OCI-LY3 (cell line): ENCODE results near the gene SGSM2.

Source experiments
- H2AFZ ChIP-seq: fragments of 200-600, 300-600 bp; shearing (Covaris generic); 2 replicates; pipeline ENCODE4 v1.6.0; 2014; ENCODE audit warnings: antibody characterized with exemption, low read depth, low read length
- H3K27ac ChIP-seq: fragments of 200-600, 300-600 bp; sonication (generic); 2 replicates; pipeline ENCODE4 v1.5.1; 2014; ENCODE audit warnings: mild to moderate bottlenecking, low read length, moderate library complexity, mixed read lengths
- H3K27me3 ChIP-seq: fragments of 200-600, 300-600 bp; sonication (generic); 2 replicates; pipeline ENCODE4 v1.6.1; 2014; ENCODE audit warnings: low read depth, low read length, mixed read lengths
- H3K36me3 ChIP-seq: fragments of 200-600, 300-600 bp; sonication (generic); replicated peaks from 2 replicates; pipeline ENCODE3; 2014; ENCODE audit warnings: low read depth, low read length, mixed read lengths
- H3K4me1 ChIP-seq: fragments of 300-600, 200-600 bp; sonication (generic); 2 replicates; pipeline ENCODE4 v1.6.1; 2014; ENCODE audit warnings: low read length, mixed read lengths
- H3K4me2 ChIP-seq: fragments of 200-600, 300-600 bp; sonication (generic); 2 replicates; pipeline ENCODE4 v1.6.1; 2014; ENCODE audit warnings: low read length, mixed read lengths
- H3K4me3 ChIP-seq: fragments of 300-600, 200-600 bp; sonication (generic); 2 replicates; pipeline ENCODE4 v1.5.1; 2014; ENCODE audit warnings: antibody characterized with exemption, mild to moderate bottlenecking, low read length, moderate library complexity
- H3K79me2 ChIP-seq: fragments of 300-600, 200-600 bp; shearing (Covaris generic); 2 replicates; pipeline ENCODE4 v1.6.1; 2014; ENCODE audit warnings: mild to moderate bottlenecking, low read length, mixed read lengths
- H3K9ac ChIP-seq: fragments of 300-600, 200-600 bp; shearing (Covaris generic); 2 replicates; pipeline ENCODE4 v1.6.0; 2014; ENCODE audit warnings: mild to moderate bottlenecking, low read length, moderate library complexity
- H3K9me3 ChIP-seq: fragments of 200-600, 300-600 bp; shearing (Covaris generic); 2 replicates; pipeline ENCODE4 v1.6.1; 2014; ENCODE audit warnings: low read length, mixed read lengths; ENCODE audit not compliant: insufficient read depth
- H4K20me1 ChIP-seq: fragments of 200-600, 300-600 bp; sonication (generic); 2 replicates; pipeline ENCODE4 v1.6.1; 2016; ENCODE audit warnings: low read length, mixed read lengths; ENCODE audit not compliant: insufficient read depth
- CTCF ChIP-seq: fragments of 200-600, 300-600 bp; sonication (generic); IDR thresholded peaks from 2 replicates; pipeline ENCODE4 v1.5.1; 2014; ENCODE audit warnings: antibody characterized with exemption, low read length, low read depth
- EZH2phosphoT487 ChIP-seq: fragments of 200-600 bp; shearing (Covaris generic); IDR thresholded peaks from 2 replicates; pipeline ENCODE4 v1.6.1; 2018; ENCODE audit warnings: antibody characterized with exemption, mixed run types, low read depth

SGSM2 gene

DNA sequence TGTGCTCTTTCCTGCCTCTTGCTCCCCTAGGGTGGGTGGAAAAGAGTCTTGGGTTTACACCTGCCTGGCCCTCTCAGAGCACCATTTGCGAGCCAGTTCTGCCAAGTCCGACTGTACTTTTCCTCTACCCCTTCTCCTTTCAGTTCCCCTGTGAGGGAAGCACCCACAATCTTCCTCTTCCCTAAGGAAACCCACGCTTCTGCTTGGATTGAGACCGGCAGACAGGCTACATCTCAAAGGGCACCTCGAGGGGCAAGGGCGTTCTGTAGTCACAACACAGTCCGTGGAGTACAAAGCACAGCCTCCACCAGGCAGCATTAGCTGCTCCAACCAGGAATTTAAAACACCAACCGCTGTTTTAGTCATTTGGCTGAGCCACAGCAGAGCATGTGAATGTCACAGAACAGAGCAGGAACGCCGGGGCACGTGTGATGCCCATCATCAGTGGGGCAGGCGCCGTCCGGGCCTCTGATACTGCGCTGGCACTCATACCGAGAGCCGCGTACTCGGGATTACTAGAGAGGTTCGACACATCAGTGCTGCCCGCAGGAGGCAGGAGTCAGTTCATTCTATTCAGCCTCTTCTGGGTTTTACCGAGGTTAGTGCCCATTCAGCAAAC is 77.3 kb downstream of the SGSM2 start:
- no peaks in the 10 kb centered on the region for H3K27me3 ChIP-seq
- no peaks in the 10 kb centered on the region for H3K9me3 ChIP-seq
- H4K20me1 ChIP-seq = no peaks in the 10 kb centered on the region
- no peak overlapping the region for H3K4me2 ChIP-seq
- no peak overlapping the region for H3K4me3 ChIP-seq
- no peak overlapping the region for H3K9ac ChIP-seq
- no peak overlapping the region for H2AFZ ChIP-seq
- H3K4me1 ChIP-seq = no peaks in the 10 kb centered on the region
- TF ChIP-seq CTCF (no peak), EZH2phosphoT487 (no peak)
- H3K36me3 ChIP-seq = peaks cover 16% of the 10 kb centered on the region
- no peaks in the 10 kb centered on the region for H3K79me2 ChIP-seq
- no peak overlapping the region for H3K27ac ChIP-seq

DNA sequence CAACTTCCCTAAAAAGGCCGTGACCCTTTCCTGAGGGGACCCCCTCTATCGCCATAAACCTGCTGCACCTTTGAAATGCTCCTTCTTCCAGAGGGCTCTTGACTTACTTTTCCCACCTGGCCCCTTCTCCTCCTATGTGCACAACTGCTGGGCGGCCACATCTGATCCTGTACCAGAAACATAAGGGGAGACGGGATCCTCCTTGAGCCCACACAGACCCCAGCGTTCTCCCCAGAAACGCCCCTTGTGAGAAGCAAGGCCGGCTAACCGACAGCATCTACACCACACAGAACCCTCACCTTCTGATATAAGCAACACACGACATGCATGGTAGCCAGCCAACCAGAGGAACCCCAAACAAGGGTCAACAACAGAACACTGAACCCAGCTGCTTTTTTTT is 77.8 kb downstream of the SGSM2 start:
- H3K4me2 ChIP-seq = no peak overlapping the region
- H3K9me3 ChIP-seq = no peaks in the 10 kb centered on the region
- H3K4me1 ChIP-seq = no peaks in the 10 kb centered on the region
- H3K36me3 ChIP-seq = peaks cover 21% of the 10 kb centered on the region
- TF ChIP-seq CTCF (no peak), EZH2phosphoT487 (no peak)
- no peaks in the 10 kb centered on the region for H3K79me2 ChIP-seq
- H3K9ac ChIP-seq = no peak overlapping the region
- H3K27ac ChIP-seq = no peak overlapping the region
- no peak overlapping the region for H2AFZ ChIP-seq
- no peaks in the 10 kb centered on the region for H3K27me3 ChIP-seq
- H4K20me1 ChIP-seq = no peaks in the 10 kb centered on the region
- no peak overlapping the region for H3K4me3 ChIP-seq

DNA sequence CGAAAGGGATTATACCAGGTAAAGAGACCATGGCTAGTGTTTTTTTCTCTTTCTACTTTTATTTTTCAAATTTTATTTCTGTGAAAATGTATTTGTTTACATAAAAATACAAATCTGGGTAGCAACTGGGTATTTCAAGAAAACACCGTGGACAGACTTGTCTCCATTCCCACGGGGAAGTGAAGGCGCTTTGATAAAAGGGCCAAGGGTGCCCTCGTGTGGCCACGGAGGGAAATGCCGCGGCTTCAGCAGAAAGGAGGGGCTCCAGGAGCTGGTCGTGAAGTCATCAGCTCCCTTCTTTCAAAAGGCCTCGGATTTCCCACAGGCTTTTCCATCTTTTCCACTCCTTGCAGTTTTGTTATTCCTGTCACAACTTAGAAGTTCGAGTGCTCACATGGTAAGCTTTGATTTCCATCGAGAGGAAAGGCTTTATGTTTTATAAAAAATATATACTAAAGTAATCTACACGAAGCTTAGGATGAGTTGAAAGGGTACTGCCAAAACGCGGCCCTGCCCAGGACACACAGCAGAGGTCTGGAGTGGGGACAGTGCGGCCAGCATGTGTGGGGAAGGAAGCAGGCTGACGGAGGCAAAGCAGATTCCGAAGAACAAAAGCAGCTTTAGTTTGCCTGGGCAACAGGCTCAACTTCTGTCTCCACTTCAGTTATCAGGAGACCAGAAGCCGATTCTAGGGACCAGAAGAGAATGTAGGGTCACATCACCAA is 78.9 kb downstream of the SGSM2 start:
- no peak overlapping the region for H3K9ac ChIP-seq
- H3K27me3 ChIP-seq = no peaks in the 10 kb centered on the region
- no peaks in the 10 kb centered on the region for H3K9me3 ChIP-seq
- H3K36me3 ChIP-seq = peaks cover 19% of the 10 kb centered on the region
- H3K79me2 ChIP-seq = no peaks in the 10 kb centered on the region
- H3K4me2 ChIP-seq = no peak overlapping the region
- no peak overlapping the region for H2AFZ ChIP-seq
- no peaks in the 10 kb centered on the region for H3K4me1 ChIP-seq
- H3K4me3 ChIP-seq = no peak overlapping the region
- no peaks in the 10 kb centered on the region for H4K20me1 ChIP-seq
- TF ChIP-seq EZH2phosphoT487 (no peak), CTCF (peak; percentile 76)
- no peak overlapping the region for H3K27ac ChIP-seq

DNA sequence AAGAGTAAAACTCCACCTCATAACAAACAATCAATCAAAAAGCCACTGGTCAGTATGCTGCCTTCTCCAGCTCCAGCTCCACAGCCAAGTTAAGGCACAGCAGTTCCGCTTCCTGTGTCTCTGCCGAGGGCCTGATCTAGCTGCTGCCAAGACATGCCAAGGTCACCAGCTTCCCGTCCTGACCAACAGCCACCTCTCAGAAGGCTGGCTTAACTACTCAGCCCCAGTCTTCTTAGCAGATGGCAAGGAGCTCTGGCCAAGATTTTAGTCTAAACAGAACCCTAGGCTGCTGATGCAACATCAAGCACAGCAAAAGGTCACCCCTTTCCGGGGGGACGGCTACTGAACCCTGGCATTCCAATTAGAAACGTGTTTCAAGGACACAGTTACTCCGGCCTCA is 81.3 kb downstream of the SGSM2 start:
- Histone ChIP-seq H3K9me3 (no peaks in the 10 kb centered on the region), H2AFZ (no peak overlapping the region), H3K36me3 (peaks cover 17% of the 10 kb centered on the region), H3K4me3 (no peak overlapping the region), H3K27ac (no peak overlapping the region), H3K27me3 (no peaks in the 10 kb centered on the region), H3K9ac (no peak overlapping the region), H3K4me2 (no peak overlapping the region), H3K4me1 (no peaks in the 10 kb centered on the region), H3K79me2 (no peaks in the 10 kb centered on the region), H4K20me1 (no peaks in the 10 kb centered on the region)
- TF ChIP-seq CTCF = no peak
- no peak for TF ChIP-seq EZH2phosphoT487
